Measurements from ENCODE around the gene TROAP. TPM values are rescaled to one million over a fixed set of nuclear protein-coding genes. Genes with fewer than 3 reads are reported as not detected.
"Not testable (repeated sequence)": the region's sequence is repeated elsewhere in the genome, so short reads cannot be mapped to it uniquely, and the experiment has no call there.

TROAP gene
- total RNA-seq, 6 experiments from 2014 or later = 14.1 to 37.4 (median 34.5) TPM

- Mint-ChIP-seq H3K36me3 (ENCODE audit: low read depth) (no peaks in the 10 kb centered on the region), H3K9me3 (no peaks in the 10 kb centered on the region), H3K27me3 (ENCODE audit: insufficient read depth) (peaks cover 31% of the 10 kb centered on the region), H3K4me1 (ENCODE audit: low read depth) (peaks cover 10% of the 10 kb centered on the region; the same call in 1 of the 2 replicates), H3K27ac (no peak overlapping the region), H3K4me3 (no peak overlapping the region)
- peak; percentile 39 for DNase-seq
- TF ChIP-seq CTCF (IDR thresholded peaks at IDR 0.05) = no peak
Observed at GRCh38 chr12:49304161-49304560, 18.9 kb upstream of the TROAP start.

- no peak for TF ChIP-seq CTCF (IDR thresholded peaks at IDR 0.05)
- Mint-ChIP-seq H3K36me3 (ENCODE audit: low read depth) (no peaks in the 10 kb centered on the region), H3K27ac (no peak overlapping the region), H3K4me1 (ENCODE audit: low read depth) (peaks cover 12% of the 10 kb centered on the region; the same call in 1 of the 2 replicates), H3K9me3 (no peaks in the 10 kb centered on the region), H3K27me3 (ENCODE audit: insufficient read depth) (peaks cover 31% of the 10 kb centered on the region), H3K4me3 (no peak overlapping the region)
- DNase-seq = no peak
Observed at GRCh38 chr12:49305762-49306510, 17.1 kb upstream of the TROAP start.

GRCh38 chr12:49309386-49309785, 13.7 kb upstream of the TROAP start:
- TF ChIP-seq CTCF (IDR thresholded peaks at IDR 0.05) = no peak
- no peak overlapping the region for H3K27ac Mint-ChIP-seq
- H3K36me3 Mint-ChIP-seq (ENCODE audit: low read depth) = no peaks in the 10 kb centered on the region
- H3K4me3 Mint-ChIP-seq = no peak overlapping the region
- 0 out of 2 replicates have a peak, but pooled peaks cover 7% of the 10 kb centered on the region for H3K4me1 Mint-ChIP-seq (ENCODE audit: low read depth)
- no peaks in the 10 kb centered on the region for H3K9me3 Mint-ChIP-seq
- no peak for DNase-seq
- peaks cover 26% of the 10 kb centered on the region for H3K27me3 Mint-ChIP-seq (ENCODE audit: insufficient read depth)

GRCh38 chr12:49310451-49311000, 12.5 kb upstream of the TROAP start:
- not testable (repeated sequence) for H3K4me1 Mint-ChIP-seq (ENCODE audit: low read depth); H3K36me3 Mint-ChIP-seq (ENCODE audit: low read depth); H3K27ac Mint-ChIP-seq; H3K9me3 Mint-ChIP-seq; H3K4me3 Mint-ChIP-seq; DNase-seq
- H3K27me3 Mint-ChIP-seq (ENCODE audit: insufficient read depth) = peaks cover 28% of the 10 kb centered on the region

- Mint-ChIP-seq H3K36me3 (ENCODE audit: low read depth) (no peaks in the 10 kb centered on the region), H3K9me3 (no peaks in the 10 kb centered on the region), H3K4me3 (no peak overlapping the region), H3K27me3 (ENCODE audit: insufficient read depth) (peaks cover 9% of the 10 kb centered on the region; the same call in 1 of the 2 replicates), H3K27ac (no peak overlapping the region), H3K4me1 (ENCODE audit: low read depth) (no peaks in the 10 kb centered on the region)
- no peak for DNase-seq
- no peak for TF ChIP-seq CTCF (IDR thresholded peaks at IDR 0.05)
Observed at GRCh38 chr12:49314811-49315210, 8.2 kb upstream of the TROAP start.

- DNase-seq; H3K9me3 Mint-ChIP-seq; H3K4me1 Mint-ChIP-seq (ENCODE audit: low read depth); H3K27ac Mint-ChIP-seq; H3K36me3 Mint-ChIP-seq (ENCODE audit: low read depth); H3K27me3 Mint-ChIP-seq (ENCODE audit: insufficient read depth); H3K4me3 Mint-ChIP-seq: not testable (repeated sequence)
Observed at GRCh38 chr12:49317118-49317517, 5.9 kb upstream of the TROAP start.

- H3K27ac Mint-ChIP-seq; H3K4me3 Mint-ChIP-seq; DNase-seq; H3K36me3 Mint-ChIP-seq (ENCODE audit: low read depth); H3K27me3 Mint-ChIP-seq (ENCODE audit: insufficient read depth); H3K9me3 Mint-ChIP-seq: not testable (repeated sequence)
- H3K4me1 Mint-ChIP-seq (ENCODE audit: low read depth) = peaks cover 26% of the 10 kb centered on the region
Observed at GRCh38 chr12:49320411-49321103, 2.5 kb upstream of the TROAP start.

Measured in HFFc6 (cell line).